GM18870 (cell line): Measurements from ENCODE around the gene P4HTM.
A peak's percentile ranks its signal among the peaks of the same experiment; 100 is the strongest.

Experiments used
- ATAC-seq: cut with Tn5 transposase; IDR thresholded peaks from one replicate; pipeline ENCODE4 v1.9.1; 2021; ENCODE audit warnings: moderate library complexity; ENCODE audit not compliant: unreplicated experiment

Gene P4HTM

DNA sequence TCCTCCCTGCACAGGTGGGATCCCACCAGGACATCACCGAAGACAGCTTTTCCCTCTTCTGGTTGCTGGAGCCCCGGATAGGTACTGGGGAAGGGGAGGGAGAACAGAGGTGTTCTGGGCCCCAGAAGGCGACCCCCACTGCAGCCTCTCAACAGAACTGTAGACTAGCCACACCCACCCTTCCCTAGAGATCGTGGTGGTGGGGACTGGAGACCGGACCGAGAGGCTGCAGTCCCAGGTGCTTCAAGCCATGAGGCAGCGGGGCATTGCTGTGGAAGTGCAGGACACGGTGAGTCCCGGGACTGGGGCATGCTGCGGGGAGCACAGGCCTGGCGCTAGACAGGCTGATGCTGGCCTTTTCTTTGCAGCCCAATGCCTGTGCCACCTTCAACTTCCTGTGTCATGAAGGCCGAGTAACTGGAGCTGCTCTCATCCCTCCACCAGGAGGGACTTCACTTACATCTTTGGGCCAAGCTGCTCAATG is 32.7 kb downstream of the P4HTM start:
- no peak for ATAC-seq

DNA sequence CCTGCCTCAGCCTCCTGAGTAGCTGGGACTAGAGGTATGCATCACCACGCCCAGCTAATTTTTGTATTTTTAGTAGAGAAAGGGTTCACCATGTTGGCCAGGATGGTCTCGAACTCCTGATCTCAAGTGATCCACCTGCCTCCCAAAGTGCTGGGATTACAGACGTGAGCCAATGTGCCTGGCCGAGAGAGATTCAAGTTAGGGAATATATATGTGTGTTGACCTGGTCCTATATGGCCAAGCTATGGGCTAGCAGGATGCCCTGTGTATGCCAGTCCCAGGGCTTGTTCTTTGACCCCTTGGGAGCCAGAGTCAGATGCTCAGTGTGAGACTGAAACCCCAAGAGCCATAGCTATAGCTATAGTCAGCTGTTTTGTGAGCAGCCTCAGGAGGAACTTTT is 33.7 kb downstream of the P4HTM start:
- no peak for ATAC-seq

DNA sequence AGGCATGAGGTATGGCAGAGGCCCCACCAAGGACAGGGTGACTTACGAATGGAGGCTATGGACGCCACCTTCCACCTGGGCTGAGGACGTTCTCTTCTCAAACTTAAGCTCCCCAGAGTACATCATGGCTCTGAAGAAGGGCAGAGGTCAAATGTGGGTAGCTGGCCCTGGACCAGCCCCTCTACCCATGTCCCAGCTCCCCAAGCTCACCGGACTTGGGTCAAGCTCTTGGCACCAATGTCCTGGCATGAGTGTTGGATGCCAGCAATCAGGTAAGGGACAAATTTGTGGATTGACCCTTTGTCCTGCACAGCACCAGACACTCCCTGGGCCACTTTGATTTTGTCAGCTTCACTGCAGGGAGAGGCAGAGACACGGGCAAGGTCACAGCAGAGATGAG is 34.4 kb downstream of the P4HTM start:
- no peak for ATAC-seq

DNA sequence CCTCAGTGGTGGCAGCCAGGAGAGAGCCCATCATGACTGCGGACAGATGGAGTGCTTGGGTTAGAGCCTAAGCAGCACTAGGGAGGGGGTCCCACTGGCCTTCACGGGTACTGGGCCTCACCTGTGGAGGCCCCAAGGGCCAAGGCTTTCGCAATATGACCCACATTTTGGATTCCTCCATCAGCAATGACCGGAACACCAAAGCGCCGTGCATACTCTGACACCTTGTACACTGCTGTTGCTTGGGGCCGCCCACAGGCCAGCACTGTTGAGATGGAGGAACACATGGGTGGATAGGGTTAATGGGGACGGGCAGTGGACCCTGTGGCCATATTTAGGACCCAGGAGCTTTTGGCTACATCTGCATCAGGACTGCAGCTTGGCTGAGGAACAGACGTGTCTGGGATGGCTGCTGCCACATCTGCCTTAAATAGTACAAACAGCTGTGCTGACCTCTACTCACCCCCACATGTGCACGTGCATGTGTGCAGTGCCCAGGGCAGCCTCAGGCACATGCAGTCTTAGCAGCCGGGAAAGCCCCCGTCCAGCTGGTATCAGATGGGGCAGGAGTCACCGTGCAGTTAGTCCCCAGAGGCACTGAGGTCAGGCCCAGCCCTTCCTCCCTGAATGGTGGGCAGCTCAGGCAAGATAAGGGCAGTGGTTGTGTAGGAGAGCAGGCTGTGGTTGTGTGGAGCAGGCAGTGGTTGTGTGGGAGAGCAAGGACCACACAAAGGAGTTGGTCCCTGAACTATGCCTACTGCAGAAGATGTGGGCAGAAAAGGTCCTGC is 35.2 kb downstream of the P4HTM start:
- no peak for ATAC-seq

DNA sequence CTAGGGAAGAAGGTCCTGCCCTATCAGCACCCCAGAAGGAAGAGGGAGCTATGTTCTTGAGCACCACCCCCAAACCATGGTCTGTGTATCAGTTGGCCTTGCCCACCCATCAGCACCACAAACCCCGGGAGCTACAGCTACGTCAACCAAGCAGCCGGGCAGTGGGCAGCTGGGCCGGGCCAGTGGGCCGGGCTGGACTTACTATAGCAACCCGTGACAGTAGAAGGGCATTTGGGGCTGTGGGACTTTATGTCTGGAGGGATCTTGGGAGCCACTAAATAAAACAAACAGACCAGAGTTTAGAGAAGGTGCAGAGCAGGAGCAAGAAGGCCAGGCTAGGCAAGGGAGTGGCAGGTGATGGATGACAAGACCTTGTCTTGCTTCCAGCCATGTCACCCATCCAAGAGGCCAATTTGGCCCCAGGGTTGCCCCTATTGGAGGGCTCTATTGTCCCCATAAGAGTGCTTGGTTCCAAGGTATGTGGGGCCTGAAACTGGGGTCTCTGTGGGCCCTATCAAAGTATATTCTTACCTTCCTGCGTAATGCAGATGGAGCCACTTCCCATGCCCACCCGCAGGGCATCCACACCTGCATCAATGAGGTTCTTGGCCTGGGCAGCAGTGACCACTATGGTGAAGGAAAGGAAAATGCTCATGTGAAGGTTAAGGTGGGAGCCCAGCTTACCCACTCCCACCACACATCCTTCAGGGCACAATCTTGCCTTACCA is 35.9 kb downstream of the P4HTM start:
- no peak for ATAC-seq

DNA sequence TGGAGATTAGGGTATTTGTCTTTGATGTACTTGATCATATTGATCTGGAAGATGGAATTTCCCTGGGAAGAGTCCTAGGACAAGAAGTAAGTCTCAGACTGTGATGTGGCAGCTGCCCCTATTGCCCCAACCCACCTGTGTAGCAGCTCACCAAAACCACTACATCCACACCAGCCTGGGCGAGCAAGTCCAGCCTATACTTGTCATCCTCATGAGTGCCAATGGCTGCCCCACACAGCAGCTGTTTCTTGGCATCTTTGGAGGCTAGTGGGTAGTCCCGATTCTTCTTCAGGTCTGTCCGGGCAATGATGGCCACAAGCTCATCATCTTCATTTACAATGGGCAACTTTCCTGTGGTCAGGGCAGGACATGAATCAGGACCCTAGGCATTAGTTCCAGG is 36.5 kb downstream of the P4HTM start:
- no peak for ATAC-seq

DNA sequence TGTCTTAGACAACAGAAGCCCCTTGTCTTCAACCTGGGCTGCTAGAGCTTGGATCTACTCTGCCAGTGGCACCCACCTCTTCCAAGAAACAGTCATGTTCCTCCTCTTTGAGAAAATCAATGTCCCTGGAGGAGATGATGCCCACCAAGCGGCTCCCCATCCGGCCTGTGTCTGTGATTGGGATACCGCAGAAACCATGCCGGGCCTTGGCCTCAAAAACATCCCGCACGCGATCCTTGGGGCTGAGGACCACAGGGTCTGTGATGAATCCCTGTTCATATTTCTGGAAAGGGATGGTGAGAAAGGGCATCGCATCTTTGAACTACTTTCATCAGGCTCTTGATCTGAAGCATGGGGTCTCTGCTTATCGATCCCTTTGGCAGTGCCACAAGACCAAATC is 37.6 kb downstream of the P4HTM start:
- ATAC-seq: no peak

DNA sequence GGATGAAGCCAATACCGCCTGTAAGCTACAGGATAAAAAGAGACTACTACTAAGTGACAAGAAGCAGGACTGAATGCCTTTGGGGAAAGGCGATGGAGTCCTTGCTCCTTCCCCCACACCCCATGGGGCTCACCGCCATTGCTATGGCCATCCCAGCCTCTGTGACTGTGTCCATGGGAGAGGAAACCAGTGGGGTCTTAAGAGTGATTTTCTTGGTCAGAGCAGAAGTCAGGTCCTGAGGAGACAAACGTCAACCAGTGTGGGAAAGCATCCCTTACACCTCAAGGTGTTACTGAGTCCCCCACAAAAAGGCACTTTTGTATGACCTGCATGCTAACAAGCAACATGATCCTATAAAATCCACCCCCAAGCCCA is 38.2 kb downstream of the P4HTM start:
- ATAC-seq: no peak

DNA sequence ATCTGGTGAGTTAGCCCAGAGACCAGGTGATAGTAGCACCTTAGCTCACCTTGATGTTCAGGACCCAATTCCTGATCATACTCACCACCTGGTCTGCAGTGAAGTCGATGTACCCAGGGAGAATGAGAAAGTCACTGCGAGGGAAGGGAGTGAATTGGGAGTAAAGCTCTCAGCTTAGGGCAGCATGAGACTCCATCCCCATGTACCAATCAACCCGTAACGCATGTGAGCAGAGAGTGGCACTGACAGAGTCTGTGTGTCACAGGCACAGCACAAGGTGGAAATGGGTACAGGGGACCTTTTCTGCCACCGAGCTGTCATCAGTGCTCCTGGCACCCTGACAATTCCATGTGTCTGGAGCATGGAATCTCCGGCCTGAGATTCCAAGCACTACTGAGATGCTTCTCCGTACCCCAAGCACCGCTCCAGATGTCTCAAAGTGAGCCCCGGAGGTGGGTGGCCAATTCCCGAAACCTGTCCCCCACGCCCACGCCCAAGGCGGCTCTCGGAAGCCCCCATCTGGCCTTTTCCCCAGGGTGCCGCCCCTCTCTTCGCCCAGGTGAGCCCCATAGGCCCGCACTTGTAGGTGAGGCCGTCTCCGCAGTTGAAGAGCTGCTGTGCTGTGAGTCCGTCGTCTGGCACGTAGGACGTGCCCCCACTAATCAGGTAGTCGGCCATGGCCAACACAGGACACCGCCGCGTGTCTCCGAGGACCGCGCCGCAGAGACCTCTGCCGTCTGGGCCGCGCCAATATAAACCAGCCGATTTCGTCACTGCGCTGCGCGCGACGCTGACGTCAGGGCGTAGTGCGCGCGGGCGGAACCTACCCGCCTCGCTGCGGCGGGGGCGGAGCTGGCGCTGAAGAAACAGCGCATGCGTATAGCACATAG is 38.9 kb downstream of the P4HTM start, which contains the start of gene IMPDH2:
Gene IMPDH2 (minus strand): TSS at position 726 of the 890 bp plus-strand sequence. CDS start 48 bp downstream, at position 678.
- ATAC-seq: peak; percentile 63

DNA sequence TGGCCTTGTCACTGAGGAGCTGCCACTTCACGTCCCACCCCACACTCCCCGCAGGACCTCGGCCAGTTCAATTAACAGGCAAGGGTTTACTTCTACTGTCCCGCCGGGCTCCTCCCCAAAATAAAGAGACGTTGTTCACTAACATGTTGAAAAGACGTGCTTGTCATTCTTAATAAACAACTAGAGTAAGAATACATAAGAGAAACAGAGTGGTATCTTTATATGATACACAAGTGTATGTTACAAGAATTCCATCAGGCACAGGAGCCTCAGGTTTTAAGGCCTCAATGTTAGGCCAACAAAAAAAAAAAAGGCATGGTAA is 39.5 kb downstream of the P4HTM start:
- no peak for ATAC-seq

DNA sequence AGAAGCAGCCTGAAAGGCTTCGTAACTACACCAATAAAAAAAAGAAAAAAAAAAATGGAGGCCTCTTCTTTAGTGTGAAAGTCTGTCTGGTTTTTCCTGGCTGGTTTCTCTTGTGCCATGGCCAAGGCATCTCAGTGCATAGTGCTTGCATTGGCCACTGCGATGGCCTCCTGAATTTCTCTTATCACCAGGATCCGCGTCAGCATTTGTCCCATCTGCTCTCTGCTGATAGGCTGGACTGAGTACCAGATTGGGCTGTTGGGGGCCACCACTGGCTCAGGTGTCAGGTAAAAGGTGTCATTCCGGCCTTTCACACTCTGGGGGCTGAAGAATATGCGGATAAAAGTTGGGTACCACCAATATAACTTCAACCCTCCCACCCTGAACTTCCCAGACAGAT is 40.3 kb downstream of the P4HTM start:
- ATAC-seq: no peak

DNA sequence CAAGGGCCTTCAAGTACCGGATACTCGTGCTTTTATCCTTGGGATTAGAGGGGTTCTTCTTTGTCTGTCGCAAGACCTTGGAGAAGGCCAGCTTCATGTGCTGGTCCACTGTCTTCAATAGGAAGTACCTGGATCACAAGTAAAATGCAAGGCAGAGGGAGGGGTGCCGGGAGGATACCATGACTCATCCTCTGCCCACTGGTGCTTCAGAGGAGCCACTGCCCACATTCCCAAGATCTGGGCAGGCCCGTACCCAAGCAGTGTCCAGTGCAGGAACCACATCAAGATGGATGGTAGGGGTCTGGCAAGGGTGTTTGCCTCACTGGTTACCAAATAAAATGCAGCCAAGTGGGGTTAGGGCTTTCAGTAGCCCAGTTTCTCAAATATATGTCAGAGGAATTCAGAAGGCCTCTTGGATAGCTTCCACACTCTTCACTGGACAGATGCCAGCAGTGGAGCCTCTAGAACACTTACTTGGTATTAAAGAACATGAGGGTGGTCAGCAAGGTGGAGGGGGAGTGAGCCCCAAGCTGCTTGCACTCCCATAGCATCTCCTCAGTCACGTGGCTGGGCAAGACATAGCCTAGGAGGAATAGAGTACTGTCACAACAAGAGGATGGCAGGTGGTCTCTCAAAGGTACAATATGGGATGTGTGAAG is 42.7 kb downstream of the P4HTM start:
- no peak for ATAC-seq

DNA sequence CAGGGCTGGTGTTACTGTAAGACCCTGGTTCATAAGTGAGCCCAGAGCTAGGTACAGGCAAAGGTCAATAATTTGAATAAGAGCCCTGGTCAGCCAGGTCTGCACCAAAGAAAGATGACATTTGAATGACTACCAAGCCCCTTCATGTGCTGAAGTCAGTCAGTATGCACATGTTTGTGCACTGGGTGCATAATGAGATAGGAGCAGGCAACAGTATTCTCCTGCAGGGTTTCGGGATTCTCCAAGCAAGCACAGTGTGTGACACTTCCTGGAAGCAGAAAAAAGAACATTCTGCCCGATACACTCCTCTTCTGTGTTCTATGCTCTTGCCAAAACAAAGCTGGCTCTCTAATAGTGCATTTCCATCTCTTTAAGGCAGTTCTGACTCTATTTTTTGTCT is 44.6 kb downstream of the P4HTM start:
- ATAC-seq: no peak

DNA sequence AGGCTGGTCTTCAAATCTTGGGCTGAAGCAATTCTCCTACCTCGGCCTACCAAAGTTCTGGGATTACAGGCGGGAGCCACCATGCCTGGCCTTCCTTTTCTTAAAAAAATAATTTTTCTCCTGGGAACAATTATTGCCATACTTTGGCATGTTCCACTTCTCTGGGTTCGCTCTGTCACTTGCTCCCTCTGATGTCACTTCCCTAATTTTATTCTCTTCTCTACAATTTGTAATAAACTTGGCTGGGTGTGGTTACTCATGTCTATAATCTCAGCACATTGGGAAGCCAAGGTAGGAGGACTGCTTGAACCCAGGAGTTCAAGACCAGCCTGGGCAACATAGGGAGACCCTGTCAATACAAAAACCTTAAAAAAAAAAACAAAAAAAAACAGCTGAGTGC is 45.2 kb downstream of the P4HTM start:
- ATAC-seq: no peak

DNA sequence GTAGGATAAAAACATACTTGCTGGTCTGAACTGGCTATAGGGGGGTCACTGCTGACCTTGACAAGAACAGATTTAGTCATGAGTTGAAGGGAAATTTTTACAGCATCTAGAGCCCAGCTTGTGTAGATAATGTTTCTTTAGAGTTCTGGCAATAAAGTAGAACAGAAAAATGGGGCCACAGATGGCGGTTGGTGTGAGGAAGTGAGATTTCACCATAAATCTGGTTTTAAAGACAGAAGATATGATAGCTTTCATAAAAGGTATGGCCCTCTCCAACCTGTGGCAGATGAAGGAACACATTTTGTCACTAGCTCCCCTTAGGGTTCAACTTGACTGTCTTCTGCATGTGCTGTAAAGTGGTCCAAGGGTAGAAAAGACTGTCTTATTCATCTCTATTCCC is 63.5 kb downstream of the P4HTM start:
- ATAC-seq: no peak

DNA sequence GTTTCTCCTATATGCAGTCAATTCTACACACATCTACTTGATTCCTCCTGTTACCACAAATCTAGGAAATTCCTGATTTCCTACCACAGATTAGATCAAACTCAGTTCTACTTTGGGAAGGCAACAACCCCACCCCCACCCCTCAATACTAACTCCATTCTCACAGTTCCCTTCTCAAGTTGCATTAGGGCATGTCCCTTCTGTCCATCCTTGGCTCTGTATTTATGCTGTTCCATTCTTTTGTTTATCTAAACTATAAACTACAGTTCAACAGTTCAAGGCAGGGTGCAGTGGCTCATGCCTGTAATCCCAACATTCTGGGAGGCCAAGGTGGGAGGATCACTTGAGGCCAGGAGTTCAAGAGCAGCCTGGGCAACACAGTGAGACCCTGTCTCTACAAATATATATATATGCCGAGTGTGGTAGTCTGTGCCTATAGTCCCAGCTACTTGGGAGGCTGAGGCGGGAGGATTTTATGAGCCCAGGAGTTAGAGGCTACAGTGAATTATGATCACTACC is 64.4 kb downstream of the P4HTM start:
- ATAC-seq: no peak
